Measurements from ENCODE around the gene PLEKHF1. TPM values are rescaled to one million over a fixed set of nuclear protein-coding genes. Genes with fewer than 3 reads are reported as not detected.
"Not testable (repeated sequence)": the region's sequence is repeated elsewhere in the genome, so short reads cannot be mapped to it uniquely, and the experiment has no call there.

The PLEKHF1 gene
- total RNA-seq, 1 experiment from 2014 or later = 8.0 TPM

GRCh38 chr19:29626832-29627231, 38.4 kb upstream of the PLEKHF1 start:
- not testable (repeated sequence) for H3K4me1 ChIP-seq (replicated peaks); H3K27ac ChIP-seq; H3K36me3 ChIP-seq; H3K9me3 ChIP-seq (replicated peaks); H3K27me3 ChIP-seq (replicated peaks); H3K4me3 ChIP-seq; DNase-seq (ENCODE audit: low read depth in 1 of 2, low spot score in 2 of 2)

GRCh38 chr19:29628661-29629385, 36.4 kb upstream of the PLEKHF1 start:
- DNase-seq (ENCODE audit: low read depth in 1 of 2, low spot score in 2 of 2) = no peak
- H3K36me3 ChIP-seq = no peaks in the 10 kb centered on the region
- H3K27me3 ChIP-seq (replicated peaks) = no peaks in the 10 kb centered on the region
- H3K4me3 ChIP-seq = no peak overlapping the region
- no peaks in the 10 kb centered on the region for H3K4me1 ChIP-seq (replicated peaks)
- H3K9me3 ChIP-seq (replicated peaks) = no peaks in the 10 kb centered on the region
- H3K27ac ChIP-seq = no peak overlapping the region

GRCh38 chr19:29629836-29630534, 35.3 kb upstream of the PLEKHF1 start:
- Histone ChIP-seq H3K4me3 (no peak overlapping the region), H3K27ac (no peak overlapping the region), H3K36me3 (no peaks in the 10 kb centered on the region), H3K27me3 (replicated peaks) (no peaks in the 10 kb centered on the region), H3K9me3 (replicated peaks) (no peaks in the 10 kb centered on the region; the same call in 1 of the 2 replicates), H3K4me1 (replicated peaks) (no peaks in the 10 kb centered on the region)
- no peak for DNase-seq (ENCODE audit: low read depth in 1 of 2, low spot score in 2 of 2)

DNA sequence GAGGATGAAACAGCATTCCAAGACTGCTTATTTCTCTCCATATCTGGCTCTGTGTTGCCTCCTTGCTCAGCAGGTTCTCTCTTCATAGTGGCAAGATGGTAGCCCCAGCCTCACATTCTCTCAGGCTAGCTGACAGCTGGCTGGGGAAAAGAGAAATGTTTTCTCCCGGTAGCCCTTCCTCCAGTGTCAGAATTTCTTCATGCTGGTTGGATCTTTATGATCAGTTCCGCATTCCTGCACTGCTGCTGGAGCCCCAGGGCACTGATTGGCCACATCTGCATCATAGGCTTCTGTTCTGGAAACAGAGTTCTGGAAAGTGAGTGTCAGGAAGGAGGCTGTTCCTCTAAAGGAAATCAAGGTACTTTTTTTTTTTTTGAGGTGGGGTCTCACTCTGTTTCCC, 34.6 kb upstream of the PLEKHF1 start:
- no peak overlapping the region for H3K27ac ChIP-seq
- no peaks in the 10 kb centered on the region; the same call in 1 of the 2 replicates for H3K9me3 ChIP-seq (replicated peaks)
- H3K27me3 ChIP-seq (replicated peaks) = no peaks in the 10 kb centered on the region
- no peaks in the 10 kb centered on the region for H3K4me1 ChIP-seq (replicated peaks)
- no peak overlapping the region for H3K4me3 ChIP-seq
- no peaks in the 10 kb centered on the region for H3K36me3 ChIP-seq
- DNase-seq (ENCODE audit: low read depth in 1 of 2, low spot score in 2 of 2) = no peak

GRCh38 chr19:29631450-29631849, 33.8 kb upstream of the PLEKHF1 start:
- H3K4me1 ChIP-seq (replicated peaks) = no peaks in the 10 kb centered on the region
- no peaks in the 10 kb centered on the region; the same call in 1 of the 2 replicates for H3K9me3 ChIP-seq (replicated peaks)
- no peak overlapping the region for H3K4me3 ChIP-seq
- no peaks in the 10 kb centered on the region for H3K36me3 ChIP-seq
- no peak for DNase-seq (ENCODE audit: low read depth in 1 of 2, low spot score in 2 of 2)
- H3K27me3 ChIP-seq (replicated peaks) = no peaks in the 10 kb centered on the region
- H3K27ac ChIP-seq = no peak overlapping the region

- H3K27me3 ChIP-seq (replicated peaks) = no peaks in the 10 kb centered on the region
- no peak for DNase-seq (ENCODE audit: low read depth in 1 of 2, low spot score in 2 of 2)
These were observed 31.3 kb upstream of the PLEKHF1 start for GRCh38 chr19:29634002-29634401.

GRCh38 chr19:29634423-29635130, 30.7 kb upstream of the PLEKHF1 start:
- Histone ChIP-seq H3K27ac (no peak overlapping the region), H3K9me3 (replicated peaks) (no peaks in the 10 kb centered on the region; the same call in 1 of the 2 replicates), H3K4me1 (replicated peaks) (no peaks in the 10 kb centered on the region), H3K27me3 (replicated peaks) (no peaks in the 10 kb centered on the region), H3K4me3 (no peak overlapping the region), H3K36me3 (no peaks in the 10 kb centered on the region)
- no peak for DNase-seq (ENCODE audit: low read depth in 1 of 2, low spot score in 2 of 2)

More at GRCh38 chr19:29634002-29634401, 31.3 kb upstream of the PLEKHF1 start:
- H3K9me3 ChIP-seq (replicated peaks) = no peaks in the 10 kb centered on the region; the same call in 1 of the 2 replicates
- no peaks in the 10 kb centered on the region for H3K36me3 ChIP-seq
- no peaks in the 10 kb centered on the region for H3K4me1 ChIP-seq (replicated peaks)
- no peak overlapping the region for H3K4me3 ChIP-seq
- no peak overlapping the region for H3K27ac ChIP-seq

GRCh38 chr19:29635963-29636362, 29.3 kb upstream of the PLEKHF1 start:
- Histone ChIP-seq H3K4me1 (replicated peaks) (no peaks in the 10 kb centered on the region), H3K9me3 (replicated peaks) (no peaks in the 10 kb centered on the region; the same call in 1 of the 2 replicates), H3K27me3 (replicated peaks) (no peaks in the 10 kb centered on the region), H3K4me3 (no peak overlapping the region), H3K27ac (no peak overlapping the region), H3K36me3 (no peaks in the 10 kb centered on the region)
- no peak for DNase-seq (ENCODE audit: low read depth in 1 of 2, low spot score in 2 of 2)

DNA sequence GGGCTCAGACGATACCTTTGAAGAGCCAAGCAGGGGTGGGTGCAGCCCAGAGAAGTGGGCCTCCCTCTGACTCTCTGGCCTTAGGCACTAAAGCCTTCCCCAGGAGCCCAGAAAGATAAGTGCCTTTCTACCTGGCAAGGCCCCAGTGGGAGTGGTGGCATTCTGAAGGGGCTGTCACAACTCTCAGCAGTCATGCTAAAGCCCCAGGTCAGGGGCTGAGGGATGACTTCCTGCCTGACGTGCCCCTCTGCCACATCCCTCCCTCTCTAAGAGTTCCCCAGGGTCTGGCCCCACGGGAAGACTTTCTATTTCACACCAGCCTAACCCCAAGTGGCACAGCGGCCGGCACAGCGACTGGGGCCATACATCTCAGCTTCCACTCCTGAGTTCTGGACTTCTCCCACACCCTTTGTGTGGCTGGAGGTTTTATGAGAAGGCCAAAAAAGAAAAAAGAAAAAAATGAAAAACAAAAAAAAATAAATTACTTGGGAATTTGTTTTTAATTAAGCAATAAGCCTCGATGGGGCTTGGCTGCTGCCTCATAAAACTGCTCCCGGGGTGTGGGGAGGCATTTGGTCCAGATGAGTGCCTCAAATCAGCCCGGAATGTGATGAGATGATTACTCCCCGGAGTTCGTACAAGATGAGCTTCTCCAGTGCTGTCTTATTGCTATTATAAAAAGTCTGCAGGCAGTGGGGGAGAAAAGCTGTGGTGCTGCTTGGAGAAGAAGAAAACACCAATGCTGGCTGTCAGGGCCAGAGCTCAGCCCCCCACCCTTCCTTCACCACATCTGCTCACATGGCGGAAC, 28.5 kb upstream of the PLEKHF1 start:
- DNase-seq (ENCODE audit: low read depth in 1 of 2, low spot score in 2 of 2) = no peak
- H3K4me3 ChIP-seq = no peak overlapping the region
- no peaks in the 10 kb centered on the region for H3K27me3 ChIP-seq (replicated peaks)

GRCh38 chr19:29639086-29639485, 26.2 kb upstream of the PLEKHF1 start:
- no peak for DNase-seq (ENCODE audit: low read depth in 1 of 2, low spot score in 2 of 2)
- Histone ChIP-seq H3K36me3 (no peaks in the 10 kb centered on the region), H3K27ac (no peak overlapping the region), H3K4me1 (replicated peaks) (no peaks in the 10 kb centered on the region), H3K27me3 (replicated peaks) (no peaks in the 10 kb centered on the region), H3K4me3 (no peak overlapping the region), H3K9me3 (replicated peaks) (no peaks in the 10 kb centered on the region; the same call in 1 of the 2 replicates)

More for the DNA sequence above, 28.5 kb upstream of the PLEKHF1 start:
- no peaks in the 10 kb centered on the region for H3K4me1 ChIP-seq (replicated peaks)
- H3K27ac ChIP-seq = no peak overlapping the region
- H3K36me3 ChIP-seq = no peaks in the 10 kb centered on the region
- H3K9me3 ChIP-seq (replicated peaks) = no peaks in the 10 kb centered on the region; the same call in 1 of the 2 replicates

DNA sequence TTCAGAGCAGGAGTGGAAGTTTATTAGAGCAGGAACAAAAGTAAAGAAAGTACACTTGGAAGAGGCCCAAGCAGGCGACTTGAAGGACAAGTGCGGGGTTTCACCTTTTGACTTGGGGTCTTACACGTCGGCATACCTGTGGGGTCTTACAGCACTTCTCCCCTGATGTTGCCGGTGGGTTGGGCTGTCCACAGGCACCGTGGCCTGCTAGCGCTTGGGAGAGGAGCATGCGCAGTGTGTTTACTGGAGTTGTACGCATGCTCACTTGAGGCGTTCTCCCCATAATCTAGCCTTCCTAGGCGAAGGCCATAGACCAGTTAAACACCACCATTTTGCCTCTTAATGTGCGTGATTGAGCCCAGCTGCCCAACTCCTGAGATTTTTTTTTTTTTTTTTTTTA, 25.0 kb upstream of the PLEKHF1 start:
- Histone ChIP-seq H3K4me1 (replicated peaks) (no peaks in the 10 kb centered on the region), H3K4me3 (no peak overlapping the region), H3K27me3 (replicated peaks) (no peaks in the 10 kb centered on the region), H3K9me3 (replicated peaks) (no peaks in the 10 kb centered on the region), H3K36me3 (no peaks in the 10 kb centered on the region), H3K27ac (no peak overlapping the region)
- DNase-seq (ENCODE audit: low read depth in 1 of 2, low spot score in 2 of 2) = no peak

DNA sequence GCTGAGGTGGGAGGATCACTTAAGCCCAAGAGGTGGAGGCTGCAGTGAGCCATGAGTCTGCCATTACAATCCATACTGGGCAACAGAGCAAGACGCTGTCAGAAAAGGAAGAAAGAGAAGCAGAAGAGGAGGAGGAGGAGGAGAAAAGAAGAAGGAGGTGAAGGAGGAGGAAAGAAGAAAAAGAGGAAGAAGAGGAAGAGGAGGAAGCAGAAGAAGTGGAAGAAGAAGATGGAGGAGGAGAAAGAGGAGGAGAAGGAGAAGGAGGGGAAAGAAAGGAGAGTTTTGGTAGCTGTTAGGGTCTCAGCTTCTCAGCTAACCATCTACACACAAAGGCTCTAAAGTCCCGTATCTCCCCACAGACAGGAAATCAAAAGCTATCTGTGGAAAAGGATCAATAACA, 23.7 kb upstream of the PLEKHF1 start:
- Histone ChIP-seq H3K27ac (no peak overlapping the region), H3K27me3 (replicated peaks) (no peaks in the 10 kb centered on the region), H3K4me3 (no peak overlapping the region), H3K4me1 (replicated peaks) (no peaks in the 10 kb centered on the region), H3K36me3 (no peaks in the 10 kb centered on the region), H3K9me3 (replicated peaks) (no peaks in the 10 kb centered on the region)
- no peak for DNase-seq (ENCODE audit: low read depth in 1 of 2, low spot score in 2 of 2)

- Histone ChIP-seq H3K9me3 (replicated peaks) (no peaks in the 10 kb centered on the region), H3K4me3 (no peak overlapping the region), H3K27me3 (replicated peaks) (no peaks in the 10 kb centered on the region), H3K27ac (no peak overlapping the region), H3K36me3 (no peaks in the 10 kb centered on the region), H3K4me1 (replicated peaks) (no peaks in the 10 kb centered on the region)
- DNase-seq (ENCODE audit: low read depth in 1 of 2, low spot score in 2 of 2) = no peak
These were observed 21.8 kb upstream of the PLEKHF1 start for GRCh38 chr19:29643361-29643935.

Data from SJSA1 (cell line).